Kidney (tissue), 14 donors: ENCODE measurements around the gene GLCE. TPM values are rescaled to one million over a fixed set of nuclear protein-coding genes. Genes with fewer than 3 reads are reported as not detected.

Source experiments
- DNase-seq, 5 donors: peaks; one replicate each; pipeline ENCODE4 v3.0.0-alpha.2; 2013 to 2020
- FAIRE-seq: peaks from 2 replicates; lab custom pipeline; 2012; peaks lifted over from hg19 to GRCh38; lab: Jason Lieb, UNC
- H3K27ac ChIP-seq, 2 donors: one replicate each; pipeline ENCODE4 v1.7.0; 2013; ENCODE audit warnings: low read depth in 2 of 2, low read length in 2 of 2, inconsistent platforms in 1 of 2
- H3K27me3 ChIP-seq: one replicate; pipeline ENCODE4 v1.7.1; 2013; ENCODE audit warnings: low read length, inconsistent platforms; ENCODE audit not compliant: control insufficient read depth, insufficient read depth
- H3K36me3 ChIP-seq, 3 donors: one replicate each; pipeline versions ENCODE4 v1.7.0 to v1.7.1; 2013; ENCODE audit warnings: low read length in 3 of 3, control low read depth in 1 of 3, inconsistent platforms in 1 of 3; ENCODE audit not compliant: insufficient read depth in 3 of 3, control insufficient read depth in 2 of 3
- H3K4me1 ChIP-seq, 3 donors: one replicate each; pipeline versions ENCODE4 v1.7.0 to v1.7.1; 2013; ENCODE audit warnings: low read length in 3 of 3, inconsistent platforms in 1 of 3, low read depth in 1 of 3; ENCODE audit not compliant: control insufficient read depth in 2 of 3, insufficient read depth in 2 of 3
- H3K4me3 ChIP-seq, 3 donors: one replicate each; pipeline versions ENCODE4 v1.7.0 to v1.8.1; 2013; ENCODE audit warnings: low read length in 3 of 3, control low read depth in 1 of 3, inconsistent platforms in 1 of 3
- H3K9ac ChIP-seq, 3 donors: one replicate each; pipeline versions ENCODE4 v1.7.0 to v1.7.1; 2013; ENCODE audit warnings: low read length in 3 of 3, control low read depth in 1 of 3, inconsistent platforms in 1 of 3
- H3K9me3 ChIP-seq, 3 donors: one replicate each; pipeline versions ENCODE4 v1.7.0 to v1.7.1; 2013; ENCODE audit warnings: low read length in 3 of 3, control low read depth in 1 of 3, inconsistent platforms in 1 of 3; ENCODE audit not compliant: control insufficient read depth in 2 of 3, insufficient read depth in 1 of 3
- CTCF ChIP-seq: IDR thresholded peaks from 3 replicates; pipeline ENCODE4 v1.5.1; 2012; ENCODE audit warnings: mild to moderate bottlenecking, moderate library complexity, borderline replicate concordance; ENCODE audit not compliant: insufficient read depth; ENCODE audit errors: extremely low read depth
- intact Hi-C: fragments of 100-400 bp; cut with DNase I; formaldehyde crosslinking; loops from one replicate; pipeline ENCODE4 v1.11.1; 2022
- polyA plus RNA-seq: library from polyadenylated mRNA; stranded (reverse); fragments of 350-450 nt; fragmentation: Illumina TruSeq; extraction: RNeasy Lipid Tissue Mini Kit (QIAGEN cat#74804); gene quantifications from one replicate; pipeline ENCODE4 v1.2.3, GENCODE V29; 2014; ENCODE audit warnings: low read depth, low replicate concordance; ENCODE audit not compliant: insufficient read depth
- total RNA-seq: library from RNA; stranded (reverse); fragmentation: NEBNext Ultra II Directional; extraction: Animal tissue kit (Norgen Biotek cat#: 25700); gene quantifications from one replicate; pipeline ENCODE4 v1.2.1, GENCODE V29; 2021
- donor health status: control.
- donor health status: control.
- donor health status: control.
- donor health status: control.
- donor health status: control.
- donor health status: DM: yes; HTN: yes; CAD: no.
- donor health status: Normal renal cell carcinoma (clear cell type).

GLCE gene
- total and polyA plus RNA-seq, 2 donors from 2014 or later: 14.9 to 18.0 TPM

- Histone ChIP-seq H3K4me3 (no peak overlapping the region), H3K4me1 (no peaks in the 10 kb centered on the region), H3K36me3 (no peaks in the 10 kb centered on the region), H3K27ac (no peak overlapping the region), H3K9ac (no peak overlapping the region), H3K27me3 (no peaks in the 10 kb centered on the region), H3K9me3 (no peaks in the 10 kb centered on the region)
- intact Hi-C loops: no loop called here
- DNase-seq (no peak), FAIRE-seq (no peak)
- no peak for TF ChIP-seq CTCF
Observed at GRCh38 chr15:69210574-69210973, 50.1 kb downstream of the GLCE start.

GRCh38 chr15:69213786-69214185, 53.4 kb downstream of the GLCE start:
- H3K4me3 ChIP-seq: no peak overlapping the region
- FAIRE-seq (no peak), DNase-seq (no peak)
- H3K36me3 ChIP-seq: no peaks in the 10 kb centered on the region
- H3K9me3 ChIP-seq: no peaks in the 10 kb centered on the region
- no peaks in the 10 kb centered on the region for H3K4me1 ChIP-seq
- intact Hi-C loops: no loop called here
- no peak overlapping the region for H3K27ac ChIP-seq
- H3K27me3 ChIP-seq: no peaks in the 10 kb centered on the region
- TF ChIP-seq CTCF: no peak
- no peak overlapping the region for H3K9ac ChIP-seq

GRCh38 chr15:69215314-69216035, 55.0 kb downstream of the GLCE start:
- Histone ChIP-seq H3K27me3 (no peaks in the 10 kb centered on the region), H3K36me3 (no peaks in the 10 kb centered on the region), H3K27ac (no peak overlapping the region), H3K4me3 (no peak overlapping the region), H3K4me1 (no peaks in the 10 kb centered on the region), H3K9me3 (no peaks in the 10 kb centered on the region), H3K9ac (no peak overlapping the region)
- DNase-seq (no peak), FAIRE-seq (no peak)
- TF ChIP-seq CTCF: no peak
- intact Hi-C loops: no loop called here
